H54 (cell line): ENCODE measurements around the gene RAD54L2.
"Not testable (repeated sequence)": the region's sequence is repeated elsewhere in the genome, so short reads cannot be mapped to it uniquely, and the experiment has no call there.

Experiments
- DNase-seq: peaks from one replicate; pipeline ENCODE4 v3.0.0; 2011; ENCODE audit warnings: low spot score, mixed read lengths; ENCODE audit not compliant: insufficient read length
- FAIRE-seq: peaks from 3 replicates; lab custom pipeline; 2011; peaks lifted over from hg19 to GRCh38; lab: Jason Lieb, UNC
- POLR2A ChIP-seq: IDR thresholded peaks from 2 replicates; pipeline ENCODE4 v1.6.1; 2011; ENCODE audit warnings: low read depth, mild to moderate bottlenecking, low read length

The RAD54L2 gene

DNA sequence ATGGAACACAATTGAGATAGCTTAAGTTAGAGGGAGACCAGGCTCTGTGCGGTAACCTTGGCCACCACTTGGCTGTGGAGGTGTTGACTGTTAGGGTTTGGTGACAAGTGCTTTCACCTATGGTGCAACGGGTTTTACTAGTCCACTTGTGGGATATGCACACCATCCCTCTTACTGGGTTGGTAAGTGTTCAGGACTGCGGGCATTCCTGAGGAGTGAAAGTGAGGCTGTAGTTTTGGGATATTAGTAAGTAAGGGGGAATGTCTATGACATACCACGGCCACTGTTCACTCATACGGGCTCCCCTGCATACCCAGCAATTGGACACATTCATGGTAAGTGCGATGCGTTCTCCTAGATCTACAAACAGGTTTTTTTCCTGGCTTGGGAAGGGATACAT, 8.0 kb upstream of the RAD54L2 start:
- DNase-seq (no peak), FAIRE-seq (no peak)
- TF ChIP-seq POLR2A: no peak

DNA sequence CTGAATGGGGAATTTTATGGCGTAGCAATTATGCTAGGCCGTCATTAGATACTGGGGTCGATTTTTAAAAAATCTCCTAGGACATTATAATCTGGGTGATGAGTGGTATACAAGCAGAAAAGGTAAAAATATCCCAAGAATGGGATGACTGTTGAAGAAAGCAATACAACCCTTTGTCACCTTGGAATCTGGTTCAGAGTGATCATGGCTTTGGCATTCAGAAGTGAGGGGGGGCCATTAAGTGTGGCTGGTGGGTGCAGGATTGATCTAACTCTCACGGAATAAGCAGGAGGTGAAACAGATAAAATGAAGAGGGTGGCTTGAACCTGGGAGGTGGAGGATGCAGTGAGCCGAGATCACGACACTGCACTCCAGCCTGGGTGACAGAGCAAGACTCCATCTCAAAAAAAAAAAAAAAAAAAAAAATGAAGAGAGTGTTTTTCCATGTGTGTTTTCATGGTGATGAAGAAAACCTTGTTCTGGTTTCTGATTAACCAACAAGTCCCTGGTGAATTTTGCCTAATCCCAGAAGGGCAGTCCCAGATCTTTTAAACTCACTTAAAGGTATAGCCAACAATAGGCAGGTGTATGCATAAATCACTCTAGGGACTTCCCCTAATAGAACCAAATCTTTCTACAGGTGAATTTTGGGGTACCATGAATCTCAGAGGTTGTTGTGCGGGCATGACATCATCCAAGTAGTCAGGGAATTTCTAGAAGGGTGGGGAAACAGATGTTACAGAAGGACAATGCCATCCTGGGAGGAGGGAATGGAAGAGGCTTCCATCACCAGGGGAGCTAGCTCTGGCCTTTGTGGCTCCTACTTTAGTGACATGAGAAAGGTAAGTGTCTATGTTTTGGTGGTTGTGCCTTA, 3.1 kb upstream of the RAD54L2 start:
- FAIRE-seq (no peak), DNase-seq (no peak)
- TF ChIP-seq POLR2A: no peak

DNA sequence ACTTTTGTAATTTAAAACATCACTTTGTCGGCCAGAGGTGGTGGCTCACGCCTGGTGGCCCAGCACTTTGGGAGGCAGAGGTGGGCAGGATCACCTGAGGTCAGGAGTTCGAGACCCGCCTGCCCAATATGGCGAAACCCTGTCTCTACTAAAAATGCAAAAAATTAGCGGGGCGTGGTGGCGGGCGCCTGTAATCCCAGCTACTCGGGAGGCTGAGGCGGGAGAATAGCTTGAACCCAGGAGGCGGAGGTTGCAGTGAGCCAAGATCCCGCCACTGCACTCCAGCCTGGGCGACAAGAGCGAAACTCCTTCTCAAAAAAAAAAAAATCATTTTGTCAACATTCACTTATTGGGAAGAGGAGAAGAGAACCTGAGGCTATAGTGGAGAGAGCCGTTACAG, 888 bp upstream of the RAD54L2 start:
- DNase-seq, FAIRE-seq: not testable (repeated sequence)

DNA sequence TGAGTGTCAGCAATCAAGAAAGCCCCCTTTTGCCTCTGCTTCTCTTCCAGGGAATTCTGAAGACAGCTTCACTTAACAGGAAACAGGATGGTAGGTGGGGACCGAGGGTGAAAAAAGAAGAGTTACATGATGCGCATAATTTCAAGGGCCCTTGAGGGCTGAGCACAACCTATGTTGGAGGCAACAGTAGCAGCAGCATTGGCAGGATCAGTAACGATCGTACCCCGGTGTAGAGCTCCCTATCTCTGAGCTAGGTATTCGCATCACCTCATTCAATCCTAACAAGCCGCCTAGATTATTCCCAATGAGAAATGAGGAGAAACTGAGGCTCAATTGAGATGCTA, 432 bp upstream of the RAD54L2 start:
- FAIRE-seq (no peak), DNase-seq (no peak)
- TF ChIP-seq POLR2A: no peak

DNA sequence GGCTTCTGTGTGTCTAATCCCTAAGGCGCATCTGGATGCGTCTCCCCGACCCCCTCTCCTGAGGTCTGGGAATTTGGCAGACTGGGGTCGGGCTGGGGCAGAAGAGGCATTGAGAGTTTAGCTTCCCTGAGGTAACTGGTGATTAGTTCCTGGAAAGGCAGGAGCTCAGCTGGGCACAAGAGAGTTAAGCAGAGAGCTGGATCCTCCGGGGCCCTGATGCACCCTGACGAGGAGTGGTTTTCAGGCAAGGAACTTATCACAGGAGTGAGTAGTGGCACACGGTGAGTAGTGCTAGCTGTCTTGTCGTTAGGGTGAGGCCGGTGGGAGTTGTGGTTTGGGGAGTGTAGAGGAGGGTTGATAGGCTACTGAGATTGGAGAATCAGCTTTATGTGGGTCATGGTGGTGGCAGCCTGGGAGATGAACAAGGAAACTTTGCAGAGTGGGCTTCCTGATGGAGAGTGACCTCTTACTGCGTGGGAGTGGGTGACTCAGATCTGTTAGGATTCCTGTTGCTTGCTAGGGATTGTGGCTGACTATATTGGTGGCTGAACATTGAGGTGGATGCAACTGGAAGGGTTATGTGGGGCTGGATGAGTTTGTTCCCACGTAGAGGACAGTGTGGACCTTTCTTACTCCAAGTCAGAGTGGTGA, 897 bp downstream of the RAD54L2 start:
- peak; percentile 61 for DNase-seq
- no peak for TF ChIP-seq POLR2A
- FAIRE-seq: peak; percentile 20

DNA sequence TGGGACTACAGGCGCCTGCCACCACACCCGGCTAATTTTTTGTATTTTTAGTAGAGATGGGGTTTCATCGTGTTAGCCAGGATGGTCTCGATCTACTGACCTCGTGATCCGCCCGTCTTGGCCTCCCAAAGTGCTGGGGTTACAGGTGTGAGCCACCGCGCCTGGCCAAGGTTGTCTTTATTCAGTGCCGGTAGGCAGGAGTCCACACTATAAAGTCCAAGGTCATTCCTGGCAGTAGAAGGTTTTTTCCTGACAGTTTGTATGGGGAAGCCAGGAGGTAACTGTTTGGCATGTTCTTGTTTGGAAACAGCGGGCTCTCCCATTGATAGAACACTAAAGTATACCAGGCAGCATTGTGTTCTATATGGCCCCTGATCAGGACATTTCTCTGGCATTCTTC, 4.1 kb downstream of the RAD54L2 start:
- not testable (repeated sequence) for FAIRE-seq, DNase-seq

DNA sequence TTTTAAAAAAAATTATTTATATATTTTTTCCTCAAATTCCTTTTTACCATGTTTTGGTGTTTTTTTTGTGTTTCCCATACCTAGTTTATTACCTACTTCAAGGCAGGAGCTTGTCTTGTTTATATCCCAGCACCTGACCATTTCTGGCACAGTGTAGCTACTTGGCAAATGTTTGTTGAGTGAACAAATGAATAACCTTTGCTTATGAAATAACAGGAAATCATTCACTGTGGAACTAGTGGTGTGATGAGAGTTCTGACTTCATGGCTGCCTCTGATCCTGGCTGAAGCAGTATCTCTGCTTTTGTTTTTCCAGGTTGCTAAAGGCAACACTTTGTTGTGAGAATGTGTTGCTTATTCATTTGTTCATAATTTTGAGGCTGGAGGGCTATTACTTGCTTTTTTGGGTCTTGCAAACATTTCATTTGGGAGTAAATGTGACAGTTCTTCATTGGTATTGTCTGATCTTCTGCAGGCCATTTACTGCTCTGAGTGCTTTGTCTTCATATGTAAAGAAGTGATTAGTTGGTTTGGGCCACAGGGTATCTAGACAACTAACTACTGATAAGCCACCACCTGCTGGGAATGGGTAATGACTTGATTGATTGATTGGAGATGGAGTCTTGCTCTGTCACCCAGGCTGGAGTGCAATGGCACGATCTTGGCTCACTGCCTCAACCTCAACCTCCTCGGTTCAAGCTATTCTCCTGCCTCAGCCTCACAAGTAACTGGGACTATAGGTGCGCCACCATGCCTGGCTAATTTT, 5.7 kb downstream of the RAD54L2 start:
- TF ChIP-seq POLR2A: no peak
- DNase-seq (no peak), FAIRE-seq (no peak)

DNA sequence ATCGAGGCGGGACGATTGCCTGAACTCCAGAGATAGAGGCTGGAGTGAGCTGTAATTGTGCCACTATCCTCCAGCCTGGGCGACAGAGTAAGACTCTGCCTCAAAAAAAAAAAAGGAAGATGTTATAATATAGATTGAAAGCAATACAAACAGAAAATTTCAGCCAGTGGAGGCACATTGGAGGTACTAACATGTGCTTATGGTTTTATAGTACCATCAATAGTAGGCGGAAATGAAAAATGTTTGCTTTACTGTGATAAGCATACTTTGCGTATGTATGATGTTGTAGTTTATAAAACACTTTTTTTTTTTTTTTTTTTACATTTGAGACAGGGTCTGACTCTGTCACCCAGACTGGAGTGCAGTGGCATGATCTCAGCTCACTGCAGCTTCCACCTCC, 8.8 kb downstream of the RAD54L2 start:
- TF ChIP-seq POLR2A: no peak
- FAIRE-seq (no peak), DNase-seq (no peak)

DNA sequence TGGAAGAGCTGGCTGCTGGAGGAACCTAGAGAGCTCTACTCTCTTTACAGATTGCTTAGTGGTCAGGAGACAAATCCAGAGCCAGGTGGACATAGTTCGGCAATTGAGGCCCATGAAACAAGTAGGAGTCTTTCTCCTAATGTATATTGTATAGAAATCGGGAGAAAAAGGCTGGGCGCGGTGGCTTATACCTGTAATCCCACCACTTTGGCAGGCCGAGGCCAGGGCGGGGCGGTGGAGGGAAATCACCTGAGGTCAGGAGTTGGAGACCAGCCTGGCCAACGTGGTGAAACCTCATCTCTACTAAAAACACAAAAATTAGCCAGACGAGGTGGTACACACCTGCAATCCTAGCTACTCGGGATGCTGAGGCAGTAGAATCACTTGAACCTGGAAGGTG, 10.8 kb downstream of the RAD54L2 start:
- FAIRE-seq (no peak), DNase-seq (no peak)
- TF ChIP-seq POLR2A: no peak

DNA sequence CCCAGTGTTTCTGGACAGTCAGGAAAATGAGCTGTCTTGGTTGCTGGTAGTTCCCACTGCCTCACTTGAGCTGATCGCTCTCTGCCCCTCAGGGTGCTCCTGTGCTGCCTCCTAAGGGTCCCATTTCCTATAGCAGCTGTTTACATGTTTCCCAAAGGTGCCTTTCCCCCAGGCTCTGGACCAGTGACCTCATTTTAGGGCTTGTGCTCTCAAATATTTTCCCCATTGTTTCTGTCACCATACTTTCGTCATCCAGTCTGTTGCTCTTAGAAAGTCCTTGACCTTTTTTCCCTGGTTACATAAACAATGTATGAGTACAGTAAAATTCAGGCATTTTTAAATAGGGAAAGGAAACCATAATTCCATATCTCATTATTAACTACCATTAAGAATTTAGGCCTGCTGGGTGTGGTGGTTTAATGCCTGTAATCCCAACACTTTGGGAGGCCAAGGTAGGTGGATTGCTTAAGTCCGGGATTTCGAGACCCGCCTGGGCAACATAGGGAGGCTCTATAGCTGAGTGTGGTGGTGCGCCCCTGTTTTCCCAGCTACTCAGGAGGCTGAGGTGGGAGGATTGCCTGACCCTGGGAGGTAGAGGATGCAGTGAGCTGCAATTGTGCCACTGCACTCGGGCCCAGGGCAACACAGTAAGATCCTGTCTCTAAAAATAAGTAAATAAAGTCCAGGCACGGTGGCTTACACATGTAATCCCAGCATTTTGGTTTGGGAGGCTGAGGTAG, 11.7 kb downstream of the RAD54L2 start:
- FAIRE-seq (no peak), DNase-seq (no peak)
- TF ChIP-seq POLR2A: no peak

DNA sequence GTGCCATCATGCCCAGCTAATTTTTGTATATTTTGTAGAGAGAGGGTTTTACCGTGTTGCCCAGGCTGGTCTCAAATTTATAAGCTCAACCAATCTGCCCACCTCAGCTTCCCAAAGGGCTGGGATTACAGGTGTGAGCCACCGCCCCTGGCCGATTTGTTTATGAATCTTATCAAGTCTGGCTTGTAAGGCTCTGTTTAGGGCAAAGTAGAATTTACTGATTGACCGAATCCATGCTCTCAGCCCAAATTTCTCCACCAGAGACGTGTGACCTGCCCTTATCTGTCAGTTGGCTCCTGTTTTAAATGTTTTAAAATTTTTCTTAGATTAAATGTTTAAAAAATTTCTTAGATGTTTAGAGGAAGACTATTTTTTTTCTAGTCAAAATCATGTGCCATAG, 19.5 kb downstream of the RAD54L2 start:
- DNase-seq (no peak), FAIRE-seq (no peak)
- TF ChIP-seq POLR2A: no peak

DNA sequence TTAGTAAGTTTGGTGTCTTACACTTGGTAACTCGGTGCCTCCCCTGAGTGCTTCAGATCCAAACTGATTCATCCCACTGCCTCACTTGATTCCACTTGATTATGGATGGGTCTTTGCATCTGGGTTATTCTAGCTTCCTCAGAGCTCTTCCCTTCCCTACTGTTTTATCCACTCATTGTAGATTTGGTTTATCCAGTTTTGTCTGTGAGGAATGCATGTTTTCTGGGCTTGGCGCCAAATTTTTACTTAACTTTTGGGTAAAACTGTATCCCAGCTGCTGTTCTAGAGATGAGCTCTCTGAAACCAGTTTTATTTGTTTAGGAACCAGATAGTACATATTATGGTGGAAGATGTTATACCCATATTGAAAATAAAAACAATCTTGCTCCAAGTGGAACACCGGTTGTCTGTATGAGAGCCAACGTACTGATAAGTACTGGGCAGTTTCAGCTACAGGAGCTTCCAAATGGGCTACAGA, 20.9 kb downstream of the RAD54L2 start:
- DNase-seq (no peak), FAIRE-seq (no peak)
- no peak for TF ChIP-seq POLR2A

DNA sequence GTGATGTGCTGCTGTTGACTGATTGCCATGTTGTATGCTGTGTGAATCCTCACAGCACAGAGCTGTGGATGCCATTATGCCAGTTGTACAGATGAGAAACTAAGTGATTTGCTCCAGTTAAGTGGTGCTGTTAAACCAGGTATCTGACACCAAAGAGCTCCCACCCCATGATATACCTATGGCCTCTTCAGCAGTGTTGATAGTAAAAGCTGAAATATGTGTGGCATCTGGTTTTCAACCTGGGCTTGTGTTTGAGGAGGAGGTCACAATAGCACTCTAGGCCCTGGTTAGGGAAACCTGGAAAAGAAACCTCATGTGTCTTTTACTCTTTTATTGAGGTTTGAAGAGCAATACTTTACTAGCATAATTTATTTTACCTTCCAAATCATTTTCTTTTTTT, 21.4 kb downstream of the RAD54L2 start:
- FAIRE-seq (no peak), DNase-seq (no peak)
- TF ChIP-seq POLR2A: no peak

DNA sequence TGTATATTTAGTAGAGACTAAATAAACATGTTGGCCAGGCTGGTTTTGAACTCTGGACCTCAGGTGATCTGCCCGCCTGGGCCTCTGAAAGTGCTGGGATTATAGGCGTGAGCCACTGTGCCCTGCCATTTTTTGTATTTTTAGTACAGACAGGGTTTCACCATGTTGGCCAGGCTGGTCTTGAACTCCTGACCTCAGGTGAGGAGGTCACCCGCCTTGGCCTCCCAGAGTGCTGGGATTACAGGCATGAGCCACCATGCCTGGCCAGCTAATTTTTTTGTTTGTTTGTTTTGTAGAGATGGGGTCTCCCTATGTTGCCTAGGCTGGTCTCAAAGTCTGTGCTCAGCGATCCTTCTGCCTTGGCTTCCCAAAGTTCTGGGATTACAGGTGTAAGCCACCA, 23.9 kb downstream of the RAD54L2 start:
- not testable (repeated sequence) for FAIRE-seq, DNase-seq
